22Rv1 (cell line): ENCODE measurements around the gene ACTN3.

ENCODE experiments used
- CTCF ChIP-seq: fragments of 450-650 bp; IDR thresholded peaks from 2 replicates; pipeline ENCODE4 v1.5.1; 2017; ENCODE audit warnings: mild to moderate bottlenecking
- ZFX ChIP-seq: fragments of 450-650 bp; IDR thresholded peaks from 2 replicates; pipeline ENCODE4 v1.6.1; 2017; ENCODE audit warnings: antibody characterized with exemption, borderline replicate concordance

- TF ChIP-seq CTCF (no peak), ZFX (no peak)
Measured at GRCh38 chr11:66497206-66497605, 49.5 kb upstream of the ACTN3 start.
